ENCODE data around the gene KRT75.

DNA sequence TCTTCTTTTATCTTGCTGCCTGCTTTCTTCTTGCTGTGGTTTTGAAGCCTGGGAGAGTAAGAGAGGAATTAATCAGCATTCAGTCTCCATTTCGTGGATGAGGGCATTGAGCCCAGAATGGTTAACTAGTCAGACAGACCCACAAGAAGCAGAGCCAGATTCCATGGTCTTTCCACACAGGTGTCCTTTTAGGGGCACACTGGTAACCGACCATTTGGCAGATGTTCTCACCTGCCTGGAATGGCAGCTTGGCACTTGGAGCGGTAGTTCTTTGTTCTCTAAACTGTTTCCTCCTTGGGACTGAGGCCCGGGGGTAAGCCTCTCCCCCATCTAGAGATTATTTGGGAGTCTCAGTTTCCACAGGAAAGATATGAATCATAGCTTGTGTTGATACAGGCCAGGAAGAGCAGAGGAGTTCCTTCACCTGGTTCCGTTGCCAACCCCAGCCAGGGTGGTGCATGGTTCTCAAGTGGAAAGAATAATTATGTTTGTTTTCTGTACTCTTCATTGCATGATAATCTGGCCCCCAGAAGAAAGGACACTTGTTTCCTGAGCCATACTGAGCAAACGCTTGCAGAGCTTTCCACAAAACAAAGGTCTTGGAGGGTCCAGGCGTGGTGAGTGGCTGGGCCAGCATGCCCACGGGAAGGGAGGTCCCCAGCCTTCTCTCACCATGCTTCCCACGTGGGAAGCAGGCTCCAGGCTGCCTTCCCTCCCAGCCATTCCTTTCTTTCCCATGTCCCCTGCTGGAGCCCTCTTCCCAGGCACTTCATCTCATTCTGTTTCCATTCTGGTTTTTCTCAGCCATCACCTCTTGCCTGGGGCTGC is 2.0 kb upstream of the KRT75 start:
- no peak for TF ChIP-seq CTCF (IDR thresholded peaks at IDR 0.05; ENCODE audit: low read depth, low read length)
- TF ChIP-seq EZH2phosphoT487 (IDR thresholded peaks at IDR 0.05; ENCODE audit: low read depth): no peak

Data from OCI-LY3 (cell line).